ENCODE data around the gene PRSS38.

DNA sequence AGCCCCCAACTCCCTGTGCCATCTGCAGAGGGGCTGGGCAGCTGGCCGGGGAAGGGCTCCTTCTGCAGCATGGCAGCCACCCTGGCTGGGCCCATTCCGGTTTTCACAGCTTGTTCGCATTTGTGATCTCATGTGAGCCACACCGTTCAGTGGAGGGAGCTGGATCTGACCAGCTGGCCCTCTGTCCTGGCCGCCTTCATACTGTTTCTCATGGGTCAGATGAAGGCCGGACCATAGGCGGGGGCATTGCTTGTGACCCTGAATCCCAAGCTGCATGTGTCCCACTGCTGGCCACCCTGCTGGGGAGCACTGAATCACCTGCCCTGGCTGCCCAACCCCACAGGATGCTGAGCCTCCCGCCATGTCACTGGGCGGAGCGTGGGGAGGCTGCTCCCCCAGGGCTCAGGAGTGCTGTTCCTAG is 36.4 kb upstream of the PRSS38 start:
- no peak for TF ChIP-seq IKZF1 (conservative IDR thresholded peaks at IDR 0.05)
- no peak for TF ChIP-seq TAF1 (IDR thresholded peaks at IDR 0.05; ENCODE audit: borderline replicate concordance, low read depth, low read length)
- TF ChIP-seq, protein P1, sequence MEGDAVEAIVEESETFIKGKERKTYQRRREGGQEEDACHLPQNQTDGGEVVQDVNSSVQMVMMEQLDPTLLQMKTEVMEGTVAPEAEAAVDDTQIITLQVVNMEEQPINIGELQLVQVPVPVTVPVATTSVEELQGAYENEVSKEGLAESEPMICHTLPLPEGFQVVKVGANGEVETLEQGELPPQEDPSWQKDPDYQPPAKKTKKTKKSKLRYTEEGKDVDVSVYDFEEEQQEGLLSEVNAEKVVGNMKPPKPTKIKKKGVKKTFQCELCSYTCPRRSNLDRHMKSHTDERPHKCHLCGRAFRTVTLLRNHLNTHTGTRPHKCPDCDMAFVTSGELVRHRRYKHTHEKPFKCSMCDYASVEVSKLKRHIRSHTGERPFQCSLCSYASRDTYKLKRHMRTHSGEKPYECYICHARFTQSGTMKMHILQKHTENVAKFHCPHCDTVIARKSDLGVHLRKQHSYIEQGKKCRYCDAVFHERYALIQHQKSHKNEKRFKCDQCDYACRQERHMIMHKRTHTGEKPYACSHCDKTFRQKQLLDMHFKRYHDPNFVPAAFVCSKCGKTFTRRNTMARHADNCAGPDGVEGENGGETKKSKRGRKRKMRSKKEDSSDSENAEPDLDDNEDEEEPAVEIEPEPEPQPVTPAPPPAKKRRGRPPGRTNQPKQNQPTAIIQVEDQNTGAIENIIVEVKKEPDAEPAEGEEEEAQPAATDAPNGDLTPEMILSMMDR (IDR thresholded peaks at IDR 0.05 in 2 of 3, conservative IDR thresholded peaks at IDR 0.05 in 1 of 3; ENCODE audit: control insufficient read depth in 2 of 3, extremely low read depth in 1 of 3, insufficient read depth in 1 of 3, low read depth in 3 of 3, low read length in 3 of 3) = no peak
- TF ChIP-seq MAX (IDR thresholded peaks at IDR 0.05; ENCODE audit: low read depth, low read length) = no peak
- TF ChIP-seq JUND (IDR thresholded peaks at IDR 0.05; ENCODE audit: low read depth, low read length) = no peak
- TF ChIP-seq NFIC (IDR thresholded peaks at IDR 0.05; ENCODE audit: low read depth, low read length) = no peak
- no peak for TF ChIP-seq ZZZ3 (IDR thresholded peaks at IDR 0.05; ENCODE audit: control insufficient read depth, insufficient read length, low read depth)
- no peak for TF ChIP-seq JUNB (IDR thresholded peaks at IDR 0.05)
- TF ChIP-seq CEBPB (IDR thresholded peaks at IDR 0.05; ENCODE audit: borderline replicate concordance in 1 of 2, low read depth in 2 of 2, low read length in 2 of 2) = no peak

All from GM12878 (cell line).